Stomach (tissue), 4 donors: ENCODE results near the gene MRPL45.

Source experiments
- EP300 ChIP-seq: sonication (generic); formaldehyde crosslinking; IDR thresholded peaks from one replicate; pipeline ENCODE4 v1.6.1; 2017; ENCODE audit warnings: antibody characterized with exemption
- POLR2A ChIP-seq, 4 donors: fragments of 450-650 bp; IDR thresholded peaks; one replicate each; pipeline ENCODE4 v1.6.1; 2016; ENCODE audit warnings: antibody characterized with exemption in 4 of 4, control low read depth in 2 of 4, mild to moderate bottlenecking in 1 of 4, moderate library complexity in 1 of 4
- POLR2AphosphoS5 ChIP-seq, 3 donors: sonication (generic); formaldehyde crosslinking; IDR thresholded peaks; one replicate each; pipeline ENCODE4 v1.6.1; 2016; ENCODE audit warnings: antibody characterized with exemption in 3 of 3
- TF ChIP-seq, protein P1 (sequence below), 7 experiments: fragments of 450-650 bp in 4 of 7; fragments of 200-600 bp in 3 of 7; sonication (generic) in 3 of 7; IDR thresholded peaks; one replicate each; pipeline ENCODE4 v1.5.1; 2016 to 2019; ENCODE audit warnings: antibody characterized with exemption in 7 of 7, control low read depth in 2 of 7, mild to moderate bottlenecking in 1 of 7

DNA sequence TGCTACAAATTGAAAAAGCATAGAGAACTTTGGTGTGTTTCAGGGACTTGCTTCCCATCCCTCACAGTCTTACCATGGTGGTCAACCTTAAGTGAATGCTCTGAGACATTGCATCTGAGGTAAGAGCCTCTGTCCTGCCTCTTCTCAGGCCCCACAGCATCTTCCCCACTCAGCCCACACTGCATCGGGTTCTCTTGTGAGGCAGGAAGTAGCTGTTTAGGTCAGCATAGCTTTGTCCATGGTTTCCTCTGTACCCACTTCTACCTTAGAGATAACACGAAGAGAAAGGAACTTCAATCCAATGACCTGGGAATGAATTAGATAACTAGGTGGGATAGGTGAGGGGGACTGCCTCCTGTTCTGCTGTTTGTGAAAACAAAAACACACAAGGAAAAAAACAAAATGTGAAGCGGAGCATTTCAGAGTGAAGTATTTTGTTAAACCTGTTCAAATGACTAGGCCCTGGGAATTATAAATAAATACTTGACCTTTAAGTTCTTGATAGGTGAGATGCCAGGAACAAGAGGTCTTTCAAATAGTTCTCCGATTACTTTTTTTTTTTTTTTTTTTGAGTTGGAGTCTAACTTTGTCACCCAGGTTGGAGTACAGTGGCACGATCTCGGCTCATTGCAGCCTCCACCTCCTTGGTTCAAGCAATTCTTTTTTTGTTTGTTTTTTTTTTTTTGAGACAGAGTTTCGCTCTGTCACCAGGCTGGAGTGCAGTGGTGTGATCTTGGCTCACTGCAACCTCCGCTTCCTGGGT, 72.3 kb downstream of the MRPL45 start:
- TF ChIP-seq, protein P1, sequence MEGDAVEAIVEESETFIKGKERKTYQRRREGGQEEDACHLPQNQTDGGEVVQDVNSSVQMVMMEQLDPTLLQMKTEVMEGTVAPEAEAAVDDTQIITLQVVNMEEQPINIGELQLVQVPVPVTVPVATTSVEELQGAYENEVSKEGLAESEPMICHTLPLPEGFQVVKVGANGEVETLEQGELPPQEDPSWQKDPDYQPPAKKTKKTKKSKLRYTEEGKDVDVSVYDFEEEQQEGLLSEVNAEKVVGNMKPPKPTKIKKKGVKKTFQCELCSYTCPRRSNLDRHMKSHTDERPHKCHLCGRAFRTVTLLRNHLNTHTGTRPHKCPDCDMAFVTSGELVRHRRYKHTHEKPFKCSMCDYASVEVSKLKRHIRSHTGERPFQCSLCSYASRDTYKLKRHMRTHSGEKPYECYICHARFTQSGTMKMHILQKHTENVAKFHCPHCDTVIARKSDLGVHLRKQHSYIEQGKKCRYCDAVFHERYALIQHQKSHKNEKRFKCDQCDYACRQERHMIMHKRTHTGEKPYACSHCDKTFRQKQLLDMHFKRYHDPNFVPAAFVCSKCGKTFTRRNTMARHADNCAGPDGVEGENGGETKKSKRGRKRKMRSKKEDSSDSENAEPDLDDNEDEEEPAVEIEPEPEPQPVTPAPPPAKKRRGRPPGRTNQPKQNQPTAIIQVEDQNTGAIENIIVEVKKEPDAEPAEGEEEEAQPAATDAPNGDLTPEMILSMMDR (IDR thresholded peaks at IDR 0.05), result no peak
- TF ChIP-seq POLR2A (IDR thresholded peaks at IDR 0.05) (no peak), POLR2AphosphoS5 (IDR thresholded peaks at IDR 0.05) (no peak), EP300 (no peak)
